ENCODE results near the gene TBXAS1.

GRCh38 chr7:140051820-140052219, 222.8 kb downstream of the TBXAS1 start:
- no peak for TF ChIP-seq CTCF (IDR thresholded peaks at IDR 0.05 in 4 of 5, conservative IDR thresholded peaks at IDR 0.05 in 1 of 5)
- TF ChIP-seq POLR2A (IDR thresholded peaks at IDR 0.05): no peak

Measured in gastrocnemius medialis (tissue), 4 donors.